ENCODE results near the gene DYDC1. TPM values are rescaled to one million over a fixed set of nuclear protein-coding genes. Genes with fewer than 3 reads are reported as not detected.
A peak's percentile ranks its signal among the peaks of the same experiment; 100 is the strongest.

Gene DYDC1
- total and polyA plus RNA-seq, 2 of the 13 experiments (the other 11 are each of a cell fraction or from before 2014, with no cell fraction given) = not detected

GRCh38 chr10:80344912-80345311, 11.6 kb downstream of the DYDC1 start:
- H3K4me3 ChIP-seq (replicated peaks in 1 of 3; ENCODE audit: insufficient read depth in 1 of 3, low read depth in 2 of 3, low read length in 3 of 3) = no peak overlapping the region
- FAIRE-seq (no peak), DNase-seq (ENCODE audit: low spot score) (peak; percentile 13), ATAC-seq (peak; percentile 90)
- WGBS (ENCODE audit: low lambda C conversion rate) = 0% methylated on average over 2 of the region's 2 CpGs
- no peak overlapping the region for H3K27ac ChIP-seq (ENCODE audit: extremely low read length, insufficient read depth, low read length)
- H3K27me3 ChIP-seq (ENCODE audit: control insufficient read depth in 1 of 2, insufficient read depth in 2 of 2, low read length in 2 of 2) = no peaks in the 10 kb centered on the region
- in situ Hi-C loops (cut with HindIII; ENCODE audit: extremely low pct_ligation_motif_present, low pct_unique_long_range_greater_than_20kb) = no loop called here
- POLR2A ChIA-PET = interaction anchor here (0.9 to 1.6 kb wide), 6 partner anchors 11 to 72 kb away, joined by 3 to 9 read pairs (median 4); partner anchors contain the start of genes MAT1A and PRXL2A
- no peaks in the 10 kb centered on the region for H3K9me3 ChIP-seq (ENCODE audit: low read length)
- intact Hi-C loops (cut with micrococcal nuclease; ENCODE audit: unreplicated experiment) = no loop called here
- no peaks in the 10 kb centered on the region for H3K36me3 ChIP-seq (replicated peaks in 1 of 2; ENCODE audit: control insufficient read depth in 1 of 2, insufficient read depth in 2 of 2, low read length in 2 of 2)
- no peaks in the 10 kb centered on the region for H3K79me2 ChIP-seq (ENCODE audit: insufficient read depth, low read length)
- no peak overlapping the region for H2AFZ ChIP-seq (ENCODE audit: low read length)
- H3K4me1 ChIP-seq (ENCODE audit: insufficient read depth, low read length) = peaks cover 12% of the 10 kb centered on the region
- H4K20me1 ChIP-seq (ENCODE audit: insufficient read depth, low read length) = no peaks in the 10 kb centered on the region
- BruUV-seq (replicated peaks) = TSS peak; percentile 90
- peak overlapping the region; percentile 19; the same call in 1 of the 2 replicates for H3K9ac ChIP-seq (ENCODE audit: insufficient read depth, low read depth, low read length)
- H3K4me2 ChIP-seq (ENCODE audit: low read depth, low read length) = peak overlapping the region; percentile 36; the same call in 1 of the 2 replicates
- CTCF ChIA-PET (ENCODE audit: low intra/inter-chr PET ratio, low total read pairs) = no interaction called here
- peak; percentile 60; the same call in 1 of the 2 replicates for TF ChIP-seq PAXIP1 (CRISPR knock-in tag; conservative IDR thresholded peaks at IDR 0.05)
- peak; percentile 74; the same call in 1 of the 2 replicates for TF ChIP-seq ONECUT2 (CRISPR knock-in tag; IDR thresholded peaks at IDR 0.05)
- no peak for TF ChIP-seq RERE (CRISPR knock-in tag; IDR thresholded peaks at IDR 0.05; ENCODE audit: low read depth)
- TF ChIP-seq ZNF782 (CRISPR knock-in tag; IDR thresholded peaks at IDR 0.05; ENCODE audit: borderline replicate concordance) = no peak
- peak; percentile 34; the same call in 1 of the 2 replicates for TF ChIP-seq FOXJ3 (CRISPR knock-in tag; IDR thresholded peaks at IDR 0.05; ENCODE audit: borderline replicate concordance)
- peak; percentile 36; the same call in 1 of the 2 replicates for TF ChIP-seq ARID5B (CRISPR knock-in tag; IDR thresholded peaks at IDR 0.05)
- TF ChIP-seq ZNF292 (CRISPR knock-in tag; IDR thresholded peaks at IDR 0.05; ENCODE audit: borderline replicate concordance, low read depth) = 0 out of 2 replicates have a peak, but pooled peaks have one; percentile 43
- no peak for TF ChIP-seq ZNF460 (CRISPR knock-in tag; IDR thresholded peaks at IDR 0.05; ENCODE audit: borderline replicate concordance)
- TF ChIP-seq ZNF24 (IDR thresholded peaks at IDR 0.05) = peak; percentile 72; the same call in 1 of the 2 replicates
- TF ChIP-seq GATAD2A (CRISPR knock-in tag; IDR thresholded peaks at IDR 0.05) = peak; percentile 71
- TF ChIP-seq JUNB (CRISPR knock-in tag; IDR thresholded peaks at IDR 0.05; ENCODE audit: borderline replicate concordance) = no peak

Data from HepG2 (cell line).